Choroid plexus epithelial cell (primary cell): ENCODE measurements around the gene PCNT.

ENCODE experiments used
- DNase-seq: peaks from one replicate; pipeline ENCODE4 v3.0.0-alpha.2; 2010; ENCODE audit warnings: low read depth
- H3K4me3 ChIP-seq: 2 replicates; pipeline ENCODE4 v1.5.1; 2011; ENCODE audit warnings: low read depth, mild to moderate bottlenecking, control low read depth, low read length, moderate library complexity
- CTCF ChIP-seq: conservative IDR thresholded peaks from 2 replicates; pipeline ENCODE4 v1.5.1; 2011; ENCODE audit warnings: low read depth, mild to moderate bottlenecking, control low read depth, inconsistent platforms, low read length, moderate library complexity

Gene PCNT

DNA sequence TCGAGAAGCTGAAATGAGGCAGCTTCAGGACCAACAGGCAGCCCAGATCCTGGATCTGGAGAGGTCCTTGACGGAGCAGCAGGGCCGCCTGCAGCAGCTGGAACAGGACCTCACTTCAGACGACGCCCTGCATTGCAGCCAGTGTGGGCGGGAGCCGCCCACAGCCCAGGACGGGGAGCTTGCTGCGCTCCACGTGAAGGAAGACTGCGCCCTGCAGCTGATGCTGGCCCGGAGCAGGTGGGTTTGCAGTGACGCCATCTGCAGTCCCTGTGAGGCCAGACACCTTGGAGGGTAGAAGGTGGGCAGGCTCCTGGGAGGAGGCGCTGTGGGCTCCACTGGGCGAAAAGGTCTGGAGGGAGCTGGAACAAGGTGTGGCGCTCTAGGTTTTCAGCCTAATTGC is 39.7 kb downstream of the PCNT start:
- H3K4me3 ChIP-seq, result no peak overlapping the region
- DNase-seq, result no peak
- TF ChIP-seq CTCF, result no peak

- H3K4me3 ChIP-seq, result no peak overlapping the region
- no peak for TF ChIP-seq CTCF
- DNase-seq, result no peak
These were observed 42.1 kb downstream of the PCNT start for GRCh38 chr21:46366091-46366490.

- no peak for TF ChIP-seq CTCF
- DNase-seq, result no peak
- H3K4me3 ChIP-seq, result no peak overlapping the region
These were observed 42.6 kb downstream of the PCNT start for GRCh38 chr21:46366561-46366960.

DNA sequence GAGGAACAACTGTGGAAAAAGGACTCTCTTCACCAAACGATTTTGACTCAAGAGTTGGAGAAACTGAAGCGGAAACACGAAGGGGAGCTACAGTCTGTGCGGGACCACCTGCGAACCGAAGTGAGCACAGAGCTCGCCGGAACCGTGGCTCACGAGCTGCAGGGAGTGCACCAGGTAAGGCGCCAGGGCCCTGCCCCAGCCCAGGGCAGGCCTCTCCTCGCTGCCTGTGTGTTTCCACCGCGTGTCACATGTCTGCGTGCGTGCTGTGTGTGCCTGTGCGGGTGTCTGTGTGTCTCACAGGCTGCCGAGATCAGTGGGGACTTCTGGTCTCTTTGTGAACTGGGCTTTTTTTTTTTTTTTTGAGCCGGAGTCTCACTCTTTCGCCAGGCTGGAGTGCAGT is 43.0 kb downstream of the PCNT start:
- no peak for TF ChIP-seq CTCF
- DNase-seq, result no peak
- H3K4me3 ChIP-seq, result no peak overlapping the region

GRCh38 chr21:46368533-46369285 is 44.8 kb downstream of the PCNT start:
- peak; percentile 21 for DNase-seq
- no peak for TF ChIP-seq CTCF
- H3K4me3 ChIP-seq, result no peak overlapping the region

DNA sequence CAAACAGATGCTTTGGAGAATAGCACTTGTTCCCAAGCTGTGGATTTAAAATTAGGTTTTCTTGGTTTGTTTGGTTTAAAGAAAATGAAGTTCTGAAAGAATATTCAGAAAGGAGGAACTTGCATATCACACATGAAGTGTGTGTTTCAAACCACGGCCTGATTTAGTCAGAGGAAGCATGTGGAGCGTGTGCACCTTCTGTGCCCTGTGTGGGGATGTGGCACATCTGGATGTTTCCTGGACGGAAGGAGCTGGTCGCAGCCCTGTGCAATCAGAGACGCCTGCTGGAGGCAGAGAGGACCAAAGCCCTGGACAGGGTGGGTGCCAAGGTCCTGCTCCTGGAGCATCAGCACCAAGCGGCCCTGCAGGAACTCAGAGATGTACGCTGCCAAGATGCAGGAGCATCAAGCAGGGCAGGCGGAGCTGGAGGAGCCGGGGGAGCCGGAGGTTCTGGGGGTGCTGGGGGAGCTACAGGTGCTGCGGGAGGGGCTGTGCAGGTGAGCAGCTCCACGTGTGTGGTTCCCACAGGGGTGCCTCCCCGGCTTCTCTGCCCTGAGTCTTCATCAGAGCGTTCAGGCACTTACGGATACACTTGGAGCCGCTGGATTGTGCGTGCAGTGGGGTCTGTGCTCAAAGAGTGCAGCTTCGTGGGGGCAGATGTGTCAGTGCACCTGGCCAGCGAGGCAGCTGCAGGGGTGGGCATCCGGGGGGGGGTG is 45.7 kb downstream of the PCNT start:
- no peak for DNase-seq
- no peak overlapping the region for H3K4me3 ChIP-seq
- TF ChIP-seq CTCF, result no peak
